ENCODE measurements around the gene HCK.

The HCK gene

GRCh38 chr20:32052090-32052777 lies at the start of gene HCK:
Gene HCK, plus strand, starts transcription at chr20:32052242.
- no peak for DNase-seq (ENCODE audit: low read depth, low spot score)

GRCh38 chr20:32003325-32003724 lies 48.7 kb upstream of the HCK start:
- DNase-seq (ENCODE audit: low read depth, low spot score): no peak

GRCh38 chr20:32004963-32005362 lies 47.1 kb upstream of the HCK start:
- DNase-seq (ENCODE audit: low read depth, low spot score): no peak

- no peak for DNase-seq (ENCODE audit: low read depth, low spot score)
Measured at GRCh38 chr20:32006053-32006452, 46.0 kb upstream of the HCK start.

GRCh38 chr20:32006841-32007786 lies 44.9 kb upstream of the HCK start:
- DNase-seq (ENCODE audit: low read depth, low spot score): no peak

- no peak for DNase-seq (ENCODE audit: low read depth, low spot score)
Measured at GRCh38 chr20:32007787-32008616, 44.0 kb upstream of the HCK start.

- no peak for DNase-seq (ENCODE audit: low read depth, low spot score)
Measured at GRCh38 chr20:32009564-32009963, 42.5 kb upstream of the HCK start.

GRCh38 chr20:32010101-32010500 lies 41.9 kb upstream of the HCK start, which contains the start of gene CCM2L:
Gene CCM2L, plus strand, starts transcription at chr20:32010438. Its CDS starts 17 bp downstream, at chr20:32010455.
- no peak for DNase-seq (ENCODE audit: low read depth, low spot score)

GRCh38 chr20:32010666-32011065 lies 41.4 kb upstream of the HCK start:
- no peak for DNase-seq (ENCODE audit: low read depth, low spot score)

- DNase-seq (ENCODE audit: low read depth, low spot score): no peak
Measured at GRCh38 chr20:32012159-32012688, 39.8 kb upstream of the HCK start.

- no peak for DNase-seq (ENCODE audit: low read depth, low spot score)
Measured at GRCh38 chr20:32013326-32013725, 38.7 kb upstream of the HCK start.

- DNase-seq (ENCODE audit: low read depth, low spot score): no peak
Measured at GRCh38 chr20:32017711-32018251, 34.3 kb upstream of the HCK start.

GRCh38 chr20:32018269-32019155 lies 33.5 kb upstream of the HCK start:
- DNase-seq (ENCODE audit: low read depth, low spot score): no peak

- no peak for DNase-seq (ENCODE audit: low read depth, low spot score)
Measured at GRCh38 chr20:32019156-32019510, 32.9 kb upstream of the HCK start.

- DNase-seq (ENCODE audit: low read depth, low spot score): no peak
Measured at GRCh38 chr20:32019563-32020463, 32.2 kb upstream of the HCK start.

- no peak for DNase-seq (ENCODE audit: low read depth, low spot score)
Measured at GRCh38 chr20:32021091-32021490, 31.0 kb upstream of the HCK start.

- DNase-seq (ENCODE audit: low read depth, low spot score): no peak
Measured at GRCh38 chr20:32024683-32025295, 27.3 kb upstream of the HCK start.

- DNase-seq (ENCODE audit: low read depth, low spot score): no peak
Measured at GRCh38 chr20:32027643-32028042, 24.4 kb upstream of the HCK start.
